Activated naive CD8-positive, alpha-beta T cell treated with anti-CD3 and anti-CD28 coated beads for 36 hours (primary cell): Measurements from ENCODE around the gene CCDC167. TPM values are rescaled to one million over a fixed set of nuclear protein-coding genes. Genes with fewer than 3 reads are reported as not detected.

Experiments used
- DNase-seq: peaks from one replicate; pipeline ENCODE4 v3.0.0; 2021
- H3K27ac Mint-ChIP-seq: one replicate; pipeline ENCODE4 v1.8.0; 2022; ENCODE audit warnings: mild to moderate bottlenecking, moderate library complexity, mixed read lengths
- H3K27me3 Mint-ChIP-seq: one replicate; pipeline ENCODE4 v1.8.0; 2022; ENCODE audit warnings: mild to moderate bottlenecking, mixed read lengths
- H3K36me3 Mint-ChIP-seq: one replicate; pipeline ENCODE4 v1.8.0; 2021; ENCODE audit warnings: mild to moderate bottlenecking, mixed read lengths
- H3K4me1 Mint-ChIP-seq: one replicate; pipeline ENCODE4 v1.8.0; 2021; ENCODE audit warnings: mixed read lengths
- H3K4me3 Mint-ChIP-seq: one replicate; pipeline ENCODE4 v1.8.0; 2022; ENCODE audit warnings: mild to moderate bottlenecking, moderate library complexity, mixed read lengths
- H3K9me3 Mint-ChIP-seq: one replicate; pipeline ENCODE4 v1.8.0; 2022; ENCODE audit warnings: mixed read lengths
- total RNA-seq, 2 experiments: library from RNA; stranded (reverse); gene quantifications; one replicate each; pipeline ENCODE4 v1.2.3, GENCODE V29; 2021

The CCDC167 gene
- total RNA-seq, 2 experiments from 2014 or later: 50.0 to 51.0 TPM

DNA sequence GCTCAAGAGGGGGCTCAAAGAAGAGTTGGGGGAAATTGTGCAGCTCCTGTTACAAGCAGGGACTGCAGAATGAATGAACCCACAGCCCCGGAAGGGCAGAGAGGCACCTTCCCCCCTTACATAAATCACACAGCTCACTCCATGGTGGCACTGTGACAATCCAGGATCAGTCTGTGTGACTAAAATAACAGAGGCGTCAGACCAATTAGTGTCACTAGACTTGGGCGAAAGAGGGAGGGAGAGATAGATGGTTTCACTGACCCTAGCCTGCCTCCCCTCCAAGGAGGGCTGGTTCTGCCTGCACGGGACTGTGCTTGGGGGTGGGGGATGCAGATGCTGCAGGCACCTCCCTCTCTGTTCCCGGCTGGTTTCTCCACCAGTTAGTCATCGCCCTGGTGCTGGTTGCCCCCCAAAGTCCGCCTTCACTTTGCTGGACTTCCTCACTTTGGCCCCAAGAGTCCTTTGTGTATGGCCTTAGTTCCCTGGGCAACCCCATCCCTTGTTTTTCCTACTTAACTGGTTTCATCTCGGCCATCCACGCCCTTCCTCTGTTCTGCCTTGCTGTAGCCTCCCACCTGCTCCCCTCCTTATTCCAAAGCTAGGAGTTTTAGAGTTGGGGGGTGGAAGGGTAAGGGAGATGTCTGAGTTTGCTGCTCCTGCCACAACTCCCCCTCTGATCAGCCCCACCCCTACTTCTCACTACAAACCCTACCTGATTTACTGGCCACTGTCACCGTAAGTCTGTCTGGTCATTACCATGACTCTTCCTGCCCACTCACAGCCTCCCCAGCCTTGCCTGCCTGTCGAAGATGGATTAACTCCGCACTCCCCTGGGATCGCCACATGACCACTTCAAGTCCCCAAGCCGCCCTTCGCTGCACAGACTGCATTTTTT lies 17.7 kb downstream of the CCDC167 start:
- no peaks in the 10 kb centered on the region for H3K27me3 Mint-ChIP-seq

DNA sequence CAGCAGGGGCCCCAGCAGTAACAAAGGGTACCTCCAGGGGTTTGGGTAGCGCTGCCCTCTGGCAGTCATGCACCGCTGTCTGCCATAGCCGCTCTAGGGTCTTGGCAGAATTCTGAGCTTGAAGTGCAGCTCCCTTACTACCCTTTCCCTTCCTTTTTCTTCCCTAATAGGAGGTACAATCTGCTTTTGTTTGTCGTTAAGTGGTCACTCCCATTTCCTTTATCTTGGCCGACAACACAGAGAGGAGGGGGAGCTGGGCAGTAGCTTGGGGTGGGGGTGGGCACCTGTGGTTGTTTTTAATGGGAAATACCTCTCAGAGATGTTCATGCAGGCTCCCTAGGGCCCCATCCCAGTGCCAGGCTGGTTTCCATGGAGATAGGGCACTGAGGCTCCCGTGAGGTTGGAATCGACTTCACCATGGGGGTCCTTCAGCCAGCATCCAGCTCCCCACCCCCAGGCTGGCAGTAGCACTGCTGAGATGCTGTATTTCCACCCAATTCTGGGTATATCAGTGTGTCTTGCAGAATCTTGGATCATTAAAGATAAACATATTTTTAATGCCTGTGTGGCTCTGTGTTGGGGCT lies 18.6 kb downstream of the CCDC167 start:
- DNase-seq: no peak

More for the DNA sequence above, 17.7 kb downstream of the CCDC167 start:
- Mint-ChIP-seq H3K36me3 (peaks cover 12% of the 10 kb centered on the region), H3K9me3 (no peaks in the 10 kb centered on the region), H3K4me3 (no peak overlapping the region), H3K4me1 (no peaks in the 10 kb centered on the region), H3K27ac (no peak overlapping the region)
- no peak for DNase-seq

DNA sequence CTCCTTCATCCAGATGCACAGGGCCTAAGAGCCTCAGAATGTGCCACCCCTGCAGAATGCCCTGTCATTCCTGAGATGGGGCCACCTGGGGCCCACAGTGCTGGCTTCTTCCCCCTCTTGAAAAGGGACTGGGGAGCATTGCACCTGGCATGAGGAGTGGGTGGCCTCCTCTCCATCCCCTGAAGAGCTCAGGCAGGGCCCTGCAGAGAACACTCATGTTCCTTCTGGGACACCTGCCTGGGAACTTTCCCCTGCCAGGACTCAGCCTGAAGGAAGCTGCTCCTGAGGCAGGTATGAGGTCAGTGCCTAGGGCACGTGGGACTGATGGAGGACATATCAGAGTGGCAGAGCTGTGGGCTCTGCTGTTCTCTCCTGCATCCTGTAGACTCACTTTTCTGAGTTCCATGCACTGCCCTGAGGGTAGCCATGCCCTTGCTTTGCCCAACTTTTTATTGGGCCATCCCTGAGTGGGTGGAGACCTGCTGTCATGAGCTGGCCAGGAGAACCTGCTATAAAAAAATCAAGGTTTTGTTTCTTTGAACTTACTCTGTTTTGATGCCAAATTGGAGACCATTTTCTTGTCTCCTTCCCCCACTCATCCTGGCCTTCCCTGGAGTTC lies 19.5 kb downstream of the CCDC167 start:
- Mint-ChIP-seq H3K27me3 (no peaks in the 10 kb centered on the region), H3K36me3 (peaks cover 12% of the 10 kb centered on the region), H3K4me1 (no peaks in the 10 kb centered on the region), H3K4me3 (no peak overlapping the region), H3K9me3 (no peaks in the 10 kb centered on the region), H3K27ac (no peak overlapping the region)
- DNase-seq: no peak

More for the DNA sequence above, 18.6 kb downstream of the CCDC167 start:
- no peaks in the 10 kb centered on the region for H3K4me1 Mint-ChIP-seq
- H3K27ac Mint-ChIP-seq: no peak overlapping the region
- no peak overlapping the region for H3K4me3 Mint-ChIP-seq
- peaks cover 10% of the 10 kb centered on the region for H3K36me3 Mint-ChIP-seq
- no peaks in the 10 kb centered on the region for H3K9me3 Mint-ChIP-seq
- no peaks in the 10 kb centered on the region for H3K27me3 Mint-ChIP-seq

DNA sequence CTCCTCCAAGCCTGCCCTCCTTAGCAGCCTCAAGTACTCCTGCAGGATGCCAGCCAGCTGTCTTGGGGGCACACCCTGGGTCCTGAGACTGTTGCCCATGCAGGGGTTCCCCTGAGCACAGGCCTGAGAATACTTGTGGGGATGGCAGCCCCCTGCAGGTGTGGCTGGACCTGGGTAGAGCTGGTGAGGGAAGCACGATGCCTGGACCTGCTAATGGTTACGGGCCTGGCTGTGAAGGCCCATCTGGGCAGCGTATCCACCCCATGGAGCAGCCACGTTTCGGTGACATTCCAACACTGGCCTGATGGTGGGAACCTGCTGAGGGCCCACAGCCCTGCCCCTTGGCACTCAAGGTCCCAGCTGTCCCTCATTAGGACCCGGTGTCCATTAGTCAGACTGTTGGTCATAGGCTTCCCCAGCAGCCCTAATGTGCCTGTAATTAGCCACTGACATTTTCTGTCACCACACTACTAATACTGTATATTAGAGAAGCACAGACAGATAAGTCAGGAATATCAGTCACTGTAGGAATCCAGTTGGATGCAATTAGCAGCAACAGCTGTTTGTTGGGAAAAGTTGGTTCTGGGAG lies 20.3 kb downstream of the CCDC167 start:
- Mint-ChIP-seq H3K27me3 (no peaks in the 10 kb centered on the region), H3K9me3 (no peaks in the 10 kb centered on the region), H3K4me3 (no peak overlapping the region), H3K4me1 (no peaks in the 10 kb centered on the region), H3K27ac (no peak overlapping the region), H3K36me3 (peaks cover 12% of the 10 kb centered on the region)
- DNase-seq: no peak

DNA sequence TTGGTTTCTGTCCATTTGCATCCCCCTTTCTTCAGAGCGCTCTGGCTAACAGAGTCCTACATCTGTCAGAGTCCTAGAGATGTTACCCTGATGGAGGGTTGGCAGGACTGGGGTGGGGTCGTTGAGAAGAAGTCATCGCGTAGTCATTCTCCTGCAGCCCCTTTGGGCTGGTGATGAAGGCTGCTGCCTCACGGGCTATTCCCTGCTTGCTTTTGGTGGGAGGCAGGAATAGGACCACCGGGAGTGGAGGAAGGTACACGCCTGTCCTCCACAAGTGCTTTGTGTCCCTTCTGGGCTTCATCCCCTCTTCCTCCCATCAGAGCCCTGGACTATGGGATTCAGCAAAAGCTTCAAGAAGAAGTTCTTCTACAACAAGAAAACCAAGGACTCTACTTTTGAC lies 20.9 kb downstream of the CCDC167 start:
- H3K4me1 Mint-ChIP-seq: no peaks in the 10 kb centered on the region
- no peaks in the 10 kb centered on the region for H3K27me3 Mint-ChIP-seq
- no peak overlapping the region for H3K4me3 Mint-ChIP-seq
- no peaks in the 10 kb centered on the region for H3K9me3 Mint-ChIP-seq
- peaks cover 17% of the 10 kb centered on the region for H3K36me3 Mint-ChIP-seq
- no peak overlapping the region for H3K27ac Mint-ChIP-seq
- DNase-seq: no peak

DNA sequence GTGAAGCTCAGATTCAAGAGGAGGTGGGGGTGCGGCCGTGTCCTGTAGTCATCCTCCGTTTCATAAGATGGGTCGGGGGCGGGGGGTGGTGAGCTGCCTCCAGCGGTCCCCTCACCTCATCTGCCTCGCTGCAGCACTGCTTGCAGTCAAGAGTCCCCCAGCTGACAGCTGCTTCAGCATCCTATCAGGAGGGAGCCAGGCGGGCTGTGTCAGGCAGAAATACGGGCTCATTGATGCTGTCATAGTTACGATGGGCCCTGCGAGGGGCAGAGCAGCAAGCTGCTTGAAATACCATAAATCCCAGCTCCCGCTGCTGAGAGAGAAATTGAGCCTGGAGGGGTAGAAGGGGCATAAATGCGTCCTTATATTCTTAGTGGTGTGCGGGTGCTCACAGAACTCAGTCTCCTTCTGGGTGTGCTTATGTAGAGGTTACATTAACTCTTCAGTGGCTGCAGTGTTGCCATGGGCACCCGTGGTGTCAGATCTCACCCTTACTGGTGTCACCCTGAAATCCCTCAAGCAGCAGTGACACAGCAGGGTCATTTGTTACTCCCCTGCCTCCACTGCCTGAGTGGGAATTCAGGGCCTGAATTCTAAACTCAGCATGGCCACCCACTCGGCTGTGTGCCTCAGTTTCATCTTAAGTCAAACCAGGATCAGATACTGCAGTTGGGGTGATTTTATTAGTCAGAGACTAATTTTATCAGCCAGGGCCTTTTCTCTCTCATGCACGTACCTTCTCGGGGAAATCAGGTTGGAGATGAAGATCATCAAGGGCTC lies 21.8 kb downstream of the CCDC167 start:
- Mint-ChIP-seq H3K27me3 (no peaks in the 10 kb centered on the region), H3K36me3 (peaks cover 20% of the 10 kb centered on the region), H3K9me3 (no peaks in the 10 kb centered on the region), H3K4me3 (no peak overlapping the region), H3K4me1 (no peaks in the 10 kb centered on the region), H3K27ac (no peak overlapping the region)
- no peak for DNase-seq

DNA sequence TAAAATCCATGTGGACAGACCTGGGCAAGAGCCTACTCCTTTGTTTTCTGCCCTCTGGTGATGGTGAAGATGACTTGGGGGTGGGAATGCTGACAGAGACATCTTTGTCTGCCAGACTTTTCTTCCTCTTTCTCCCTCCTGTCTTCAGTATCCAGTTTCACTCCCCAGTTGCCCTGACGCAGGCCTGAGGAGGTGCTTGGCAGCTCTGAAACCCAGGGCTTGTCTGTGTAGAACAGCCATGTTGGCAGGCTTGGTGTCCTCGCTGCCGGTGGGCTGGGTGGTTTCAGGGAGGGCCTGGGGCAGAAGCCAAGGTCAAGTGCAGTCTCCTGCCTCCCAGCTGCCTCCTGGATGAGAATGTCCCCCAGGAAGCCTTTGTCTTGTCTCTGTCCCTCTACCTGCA lies 22.5 kb downstream of the CCDC167 start:
- Mint-ChIP-seq H3K4me1 (no peaks in the 10 kb centered on the region), H3K9me3 (no peaks in the 10 kb centered on the region), H3K27me3 (no peaks in the 10 kb centered on the region), H3K27ac (no peak overlapping the region), H3K36me3 (peaks cover 16% of the 10 kb centered on the region), H3K4me3 (no peak overlapping the region)
- DNase-seq: no peak

DNA sequence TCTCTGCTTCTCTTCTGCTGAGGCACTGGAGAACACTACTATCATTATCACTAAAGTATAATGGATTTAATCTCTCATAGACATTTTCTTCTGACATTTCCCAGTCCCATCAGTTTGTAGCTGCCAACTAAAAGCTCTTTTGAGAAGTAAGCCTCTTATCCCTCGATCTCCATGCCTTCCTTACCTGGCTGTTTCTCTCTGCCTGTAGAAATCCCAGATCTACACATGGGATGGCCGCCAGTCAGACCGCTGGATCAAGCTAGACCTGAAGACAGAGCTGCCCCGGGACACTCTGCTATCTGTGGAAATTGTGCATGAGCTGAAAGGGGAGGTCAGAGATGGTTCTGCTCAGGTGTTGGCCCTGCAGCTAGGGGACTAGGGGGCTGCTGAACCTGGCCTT lies 25.4 kb downstream of the CCDC167 start:
- Mint-ChIP-seq H3K4me1 (peaks cover 2% of the 10 kb centered on the region), H3K9me3 (no peaks in the 10 kb centered on the region), H3K36me3 (peaks cover 23% of the 10 kb centered on the region), H3K27me3 (no peaks in the 10 kb centered on the region), H3K4me3 (no peak overlapping the region), H3K27ac (no peak overlapping the region)
- DNase-seq: no peak

DNA sequence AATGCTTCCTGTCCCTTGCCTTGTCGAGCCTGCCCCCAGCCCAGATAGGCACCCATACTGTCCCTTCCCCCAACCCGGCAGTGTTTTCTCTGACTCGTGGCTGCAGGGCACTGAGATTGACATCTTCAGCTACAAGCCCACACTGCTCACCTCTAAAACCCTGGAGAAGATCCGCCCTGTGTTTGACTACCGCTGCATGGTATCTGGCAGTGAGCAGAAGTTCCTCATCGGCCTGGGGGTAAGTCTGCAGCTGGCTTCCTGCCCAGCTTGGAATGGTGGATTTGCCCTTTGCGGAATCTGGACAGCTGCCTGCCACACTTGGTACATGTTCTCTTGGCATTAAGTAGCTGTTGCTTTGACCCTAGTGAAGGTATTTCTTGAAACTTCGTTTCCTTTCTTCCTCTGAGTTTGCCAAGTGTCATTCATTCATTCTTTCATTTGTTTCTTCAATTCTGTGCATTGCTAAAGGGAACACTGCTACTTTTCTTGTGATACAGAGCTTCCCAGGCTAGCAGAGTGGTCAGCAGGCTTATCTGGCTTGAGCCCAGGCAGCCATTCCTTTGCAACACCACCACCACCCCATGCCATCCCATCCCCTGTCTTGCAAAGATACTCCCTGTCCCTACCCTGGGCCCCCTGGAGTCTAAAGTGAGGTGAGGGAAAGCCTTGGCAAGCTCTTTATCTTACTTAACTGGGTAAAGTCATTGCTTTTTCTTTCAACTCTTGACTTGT lies 26.2 kb downstream of the CCDC167 start:
- no peak for DNase-seq
- H3K27ac Mint-ChIP-seq: no peak overlapping the region
- H3K27me3 Mint-ChIP-seq: no peaks in the 10 kb centered on the region
- H3K4me1 Mint-ChIP-seq: peaks cover 2% of the 10 kb centered on the region
- H3K36me3 Mint-ChIP-seq: peaks cover 24% of the 10 kb centered on the region
- H3K9me3 Mint-ChIP-seq: no peaks in the 10 kb centered on the region
- no peak overlapping the region for H3K4me3 Mint-ChIP-seq

DNA sequence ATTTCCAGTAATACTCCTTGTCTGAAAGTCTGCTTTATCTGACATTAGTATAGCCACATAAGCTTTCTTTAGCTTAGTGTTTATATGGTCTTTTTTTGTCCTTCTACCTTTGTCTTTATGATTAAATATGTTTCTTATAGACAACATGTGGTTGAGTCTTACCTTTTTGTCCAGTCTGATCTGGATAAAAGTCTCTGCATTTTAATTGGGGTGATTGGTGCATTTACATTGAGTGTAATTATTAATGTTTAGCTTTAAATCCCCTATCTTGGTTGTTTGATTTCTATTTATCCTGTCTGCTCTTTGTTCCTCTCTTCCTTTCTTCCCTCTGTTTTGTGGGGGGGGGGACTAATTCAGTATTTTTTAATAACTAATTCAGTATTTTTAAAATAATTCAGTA lies 32.0 kb downstream of the CCDC167 start:
- H3K9me3 Mint-ChIP-seq: peaks cover 4% of the 10 kb centered on the region
- H3K27ac Mint-ChIP-seq: no peak overlapping the region
- H3K27me3 Mint-ChIP-seq: no peaks in the 10 kb centered on the region
- DNase-seq: no peak
- H3K36me3 Mint-ChIP-seq: peaks cover 37% of the 10 kb centered on the region
- H3K4me3 Mint-ChIP-seq: no peak overlapping the region
- peaks cover 2% of the 10 kb centered on the region for H3K4me1 Mint-ChIP-seq

DNA sequence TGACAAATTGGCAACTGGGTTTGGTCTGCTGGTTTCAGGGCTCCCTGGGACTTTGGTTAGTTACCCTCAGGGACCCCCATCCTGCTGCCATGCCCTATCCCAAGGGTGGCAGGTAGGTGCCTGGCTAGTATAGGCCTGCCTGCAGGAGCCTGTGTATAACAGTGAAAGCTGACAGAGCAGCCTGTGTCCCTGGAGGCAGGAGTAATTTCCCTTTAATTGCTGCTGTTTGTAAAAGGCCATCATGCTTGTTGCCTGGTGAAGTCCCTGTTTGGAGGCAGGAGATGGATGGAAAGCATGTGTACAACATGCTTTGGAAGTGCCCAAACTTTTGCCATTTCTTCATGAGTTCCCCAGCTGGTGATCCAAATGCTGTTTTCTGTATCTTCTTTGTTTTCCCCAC lies 36.6 kb downstream of the CCDC167 start:
- no peak overlapping the region for H3K4me3 Mint-ChIP-seq
- H3K27me3 Mint-ChIP-seq: no peaks in the 10 kb centered on the region
- peaks cover 4% of the 10 kb centered on the region for H3K9me3 Mint-ChIP-seq
- H3K36me3 Mint-ChIP-seq: peaks cover 43% of the 10 kb centered on the region
- no peak overlapping the region for H3K27ac Mint-ChIP-seq
- no peak for DNase-seq
- H3K4me1 Mint-ChIP-seq: no peaks in the 10 kb centered on the region

DNA sequence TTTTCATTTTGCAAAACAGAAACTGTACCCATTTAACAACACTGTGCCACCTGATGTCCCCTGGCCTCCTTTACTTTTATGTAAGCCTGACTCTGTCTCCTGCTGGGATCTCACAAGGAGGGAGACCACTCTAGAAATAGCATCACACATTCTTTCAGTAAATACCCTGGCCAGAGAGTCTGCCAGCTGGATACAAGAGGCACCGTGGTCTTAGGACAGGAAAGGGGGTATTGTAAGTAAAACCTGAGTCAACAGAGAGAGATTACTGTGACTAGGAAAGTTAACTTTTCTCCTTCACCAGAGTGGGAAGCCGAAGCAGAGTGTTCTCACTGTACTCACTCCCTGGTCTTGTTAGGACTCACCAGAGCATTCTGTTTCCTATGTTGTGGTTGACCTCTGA lies 38.9 kb downstream of the CCDC167 start:
- no peaks in the 10 kb centered on the region for H3K9me3 Mint-ChIP-seq
- H3K27ac Mint-ChIP-seq: no peak overlapping the region
- no peaks in the 10 kb centered on the region for H3K27me3 Mint-ChIP-seq
- H3K36me3 Mint-ChIP-seq: peaks cover 29% of the 10 kb centered on the region
- H3K4me3 Mint-ChIP-seq: no peak overlapping the region
- no peaks in the 10 kb centered on the region for H3K4me1 Mint-ChIP-seq
- DNase-seq: no peak

DNA sequence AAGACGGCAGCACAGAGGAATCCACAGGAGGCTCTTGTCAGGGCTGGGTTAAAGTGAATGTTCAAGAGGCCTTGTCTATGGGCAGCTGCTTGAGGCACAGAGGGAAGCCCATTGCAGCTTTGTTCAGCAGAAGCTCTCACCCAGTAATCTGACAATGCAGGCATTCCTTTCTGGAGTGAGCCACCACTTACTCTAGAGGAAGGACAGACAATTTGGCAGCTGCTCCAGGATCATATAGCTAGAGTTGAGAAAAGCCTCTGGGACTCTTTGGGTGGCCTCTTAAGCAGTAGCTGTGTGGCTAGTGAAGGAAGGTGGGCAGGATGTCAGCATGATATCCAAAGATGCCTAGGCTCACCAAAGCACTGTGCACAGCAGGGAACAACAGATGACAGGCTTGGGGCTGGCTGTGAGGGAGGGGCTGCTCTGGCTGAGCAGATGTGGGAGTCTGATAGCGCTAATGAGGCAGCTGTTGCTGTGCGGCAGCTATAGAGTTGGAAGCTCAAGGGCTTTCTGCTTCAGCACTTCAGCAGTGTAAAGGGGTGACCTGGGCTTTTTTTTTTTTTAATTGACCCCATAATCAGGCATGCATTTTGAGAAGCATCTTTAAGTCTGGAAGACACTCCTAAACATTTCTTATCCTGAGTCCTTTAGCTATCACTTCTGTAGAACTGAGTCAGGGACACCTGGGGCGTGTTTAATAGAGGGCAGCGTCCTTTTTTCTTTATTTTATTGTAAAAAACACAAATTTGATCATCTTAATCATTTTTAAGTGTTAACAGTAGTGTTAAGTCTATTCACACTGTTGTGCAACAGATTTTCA lies 39.5 kb downstream of the CCDC167 start:
- no peak for DNase-seq
- no peak overlapping the region for H3K27ac Mint-ChIP-seq
- peaks cover 30% of the 10 kb centered on the region for H3K36me3 Mint-ChIP-seq
- H3K9me3 Mint-ChIP-seq: no peaks in the 10 kb centered on the region
- no peak overlapping the region for H3K4me3 Mint-ChIP-seq
- H3K27me3 Mint-ChIP-seq: no peaks in the 10 kb centered on the region
- H3K4me1 Mint-ChIP-seq: no peaks in the 10 kb centered on the region
